ENCODE results near the gene MDM1. TPM values are rescaled to one million over a fixed set of nuclear protein-coding genes. Genes with fewer than 3 reads are reported as not detected.

The MDM1 gene
- total RNA-seq, 2 experiments from 2014 or later = 23.2 to 24.0 TPM

DNA sequence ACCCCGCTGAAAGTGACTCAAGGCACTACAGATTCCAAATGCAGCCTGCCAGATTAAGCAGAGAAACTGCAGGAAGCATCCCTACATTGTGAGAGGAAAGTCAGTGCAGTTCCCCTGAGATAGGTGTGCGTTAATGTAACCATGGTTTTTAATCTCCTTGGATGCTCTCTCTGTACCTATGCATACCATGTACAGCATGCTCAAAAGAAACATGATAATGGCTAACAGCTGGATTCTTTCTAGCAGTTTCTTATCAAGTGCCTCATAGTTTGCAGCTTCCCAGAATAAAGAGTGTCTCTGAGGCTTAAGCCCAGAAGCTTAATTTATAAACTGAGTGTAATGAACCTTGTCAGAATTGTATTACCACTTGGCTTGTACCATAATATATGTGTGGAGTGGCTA lies 17.1 kb upstream of the MDM1 start:
- DNase-seq (no peak), ATAC-seq (ENCODE audit: low read depth) (no peak)
- peaks cover 4% of the 10 kb centered on the region for H3K36me3 Mint-ChIP-seq
- H3K27ac Mint-ChIP-seq = no peak overlapping the region
- H3K4me3 Mint-ChIP-seq = no peak overlapping the region
- H3K9me3 Mint-ChIP-seq = peaks cover 6% of the 10 kb centered on the region
- POLR2A ChIA-PET = no interaction called here
- peaks cover 6% of the 10 kb centered on the region for H3K27me3 Mint-ChIP-seq
- H3K4me1 Mint-ChIP-seq = peaks cover 18% of the 10 kb centered on the region

DNA sequence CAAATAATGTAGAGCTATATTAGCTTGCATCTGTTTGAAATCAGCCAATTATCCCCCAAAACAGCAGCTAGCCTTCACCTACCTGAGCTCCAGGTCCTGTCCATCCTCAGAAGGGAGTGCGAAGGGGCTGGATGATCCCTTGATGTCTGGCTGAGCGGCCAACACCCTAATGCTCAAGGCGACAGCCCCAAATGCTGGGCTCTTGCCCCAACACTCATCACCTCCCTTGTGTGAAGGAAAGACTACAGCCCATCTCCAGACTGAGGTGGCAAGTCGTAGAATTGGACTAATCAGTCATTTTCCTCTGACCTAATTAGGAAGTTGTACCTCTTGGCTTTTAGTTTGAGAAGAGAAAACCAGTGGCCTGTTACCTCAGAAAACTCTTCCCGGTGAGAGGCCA lies 16.3 kb upstream of the MDM1 start:
- ATAC-seq (ENCODE audit: low read depth) (no peak), DNase-seq (no peak)
- POLR2A ChIA-PET = no interaction called here

GRCh38 chr12:68345763-68346162 lies 13.6 kb upstream of the MDM1 start:
- ATAC-seq (ENCODE audit: low read depth) (peak; percentile 66), DNase-seq (no peak)
- Mint-ChIP-seq H3K4me3 (peak overlapping the region; percentile 14), H3K36me3 (peaks cover 4% of the 10 kb centered on the region), H3K9me3 (peaks cover 6% of the 10 kb centered on the region), H3K4me1 (peaks cover 21% of the 10 kb centered on the region), H3K27me3 (peaks cover 14% of the 10 kb centered on the region), H3K27ac (peak overlapping the region; percentile 82)
- POLR2A ChIA-PET = interaction anchor here (0.7 kb wide), 1 partner anchor 9 kb away, joined by 3 read pairs; no protein-coding TSS in a partner anchor

More for the DNA sequence above, 16.3 kb upstream of the MDM1 start:
- Mint-ChIP-seq H3K27me3 (peaks cover 6% of the 10 kb centered on the region), H3K9me3 (peaks cover 6% of the 10 kb centered on the region), H3K4me3 (no peak overlapping the region), H3K27ac (no peak overlapping the region), H3K4me1 (peaks cover 18% of the 10 kb centered on the region), H3K36me3 (peaks cover 4% of the 10 kb centered on the region)

GRCh38 chr12:68344126-68344525 lies 12.0 kb upstream of the MDM1 start:
- Mint-ChIP-seq H3K9me3 (peaks cover 6% of the 10 kb centered on the region), H3K4me1 (peaks cover 21% of the 10 kb centered on the region), H3K36me3 (peaks cover 4% of the 10 kb centered on the region), H3K27ac (no peak overlapping the region), H3K27me3 (peaks cover 15% of the 10 kb centered on the region), H3K4me3 (no peak overlapping the region)
- POLR2A ChIA-PET = no interaction called here
- ATAC-seq (ENCODE audit: low read depth) (no peak), DNase-seq (no peak)

- DNase-seq = no peak
- Mint-ChIP-seq H3K27me3 (peaks cover 16% of the 10 kb centered on the region), H3K36me3 (peaks cover 4% of the 10 kb centered on the region), H3K27ac (no peak overlapping the region), H3K9me3 (peaks cover 6% of the 10 kb centered on the region), H3K4me1 (peaks cover 21% of the 10 kb centered on the region), H3K4me3 (no peak overlapping the region)
- ATAC-seq (ENCODE audit: low read depth) = no peak
- POLR2A ChIA-PET = no interaction called here
Observed at GRCh38 chr12:68342966-68343365, 10.8 kb upstream of the MDM1 start.

DNA sequence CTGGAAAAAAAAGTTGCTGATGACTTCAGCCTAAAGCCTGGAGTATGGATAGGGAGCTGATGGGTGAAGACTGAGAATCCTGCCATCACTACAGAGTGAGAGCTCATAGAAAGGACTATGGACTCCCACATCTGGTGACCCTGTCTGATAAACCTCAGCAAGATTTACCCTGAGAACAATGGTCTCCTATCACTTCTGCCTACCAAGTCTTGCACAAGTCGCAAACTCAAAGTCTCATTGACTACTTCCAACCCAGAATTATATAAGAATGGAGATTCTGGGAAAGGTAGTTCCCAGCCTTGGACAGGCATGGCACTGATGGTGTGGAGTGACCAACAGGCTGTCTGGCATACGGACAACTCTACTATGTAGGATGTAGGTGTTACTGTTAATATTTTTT lies 9.7 kb upstream of the MDM1 start:
- peaks cover 4% of the 10 kb centered on the region for H3K36me3 Mint-ChIP-seq
- peaks cover 4% of the 10 kb centered on the region for H3K9me3 Mint-ChIP-seq

GRCh38 chr12:68340404-68341270 lies 8.5 kb upstream of the MDM1 start:
- POLR2A ChIA-PET = no interaction called here
- Mint-ChIP-seq H3K36me3 (peaks cover 1% of the 10 kb centered on the region), H3K4me3 (no peak overlapping the region), H3K27me3 (peaks cover 17% of the 10 kb centered on the region), H3K4me1 (peaks cover 8% of the 10 kb centered on the region), H3K9me3 (peaks cover 1% of the 10 kb centered on the region), H3K27ac (no peak overlapping the region)
- ATAC-seq (ENCODE audit: low read depth) (no peak), DNase-seq (no peak)

More for the DNA sequence above, 9.7 kb upstream of the MDM1 start:
- H3K4me3 Mint-ChIP-seq = no peak overlapping the region
- ATAC-seq (ENCODE audit: low read depth) (no peak), DNase-seq (no peak)
- H3K4me1 Mint-ChIP-seq = peaks cover 19% of the 10 kb centered on the region
- H3K27ac Mint-ChIP-seq = no peak overlapping the region
- POLR2A ChIA-PET = no interaction called here
- H3K27me3 Mint-ChIP-seq = peaks cover 16% of the 10 kb centered on the region

DNA sequence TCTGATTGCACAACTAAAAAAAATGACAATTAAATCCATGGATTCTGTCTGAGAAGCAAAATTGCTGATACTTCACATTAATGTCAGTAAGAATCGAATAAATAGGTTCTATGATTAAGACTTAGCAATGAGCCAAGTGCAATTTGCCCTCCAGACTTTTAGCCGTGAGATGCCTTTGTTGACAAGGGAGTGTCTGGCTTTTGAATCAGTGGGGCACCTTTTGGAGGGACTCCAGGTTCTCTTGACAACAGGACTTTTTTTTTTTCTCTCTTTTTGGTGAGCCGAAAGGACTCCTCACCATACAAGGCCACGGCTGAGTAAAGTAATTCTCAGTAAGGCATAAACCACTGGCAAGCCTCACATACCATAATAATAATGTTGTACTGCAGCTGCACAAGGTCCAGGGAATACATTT lies 4.7 kb upstream of the MDM1 start:
- H3K27me3 Mint-ChIP-seq = peaks cover 19% of the 10 kb centered on the region
- DNase-seq (no peak), ATAC-seq (ENCODE audit: low read depth) (no peak)
- H3K4me1 Mint-ChIP-seq = peaks cover 19% of the 10 kb centered on the region
- H3K36me3 Mint-ChIP-seq = no peaks in the 10 kb centered on the region
- H3K4me3 Mint-ChIP-seq = no peak overlapping the region
- no peak overlapping the region for H3K27ac Mint-ChIP-seq
- POLR2A ChIA-PET = interaction anchor here (0.8 kb wide), 1 partner anchor 8 kb away, joined by 3 read pairs; no protein-coding TSS in a partner anchor
- H3K9me3 Mint-ChIP-seq = no peaks in the 10 kb centered on the region

- POLR2A ChIA-PET = interaction anchor here (1.0 kb wide), 1 partner anchor 20 kb away, joined by 3 read pairs; no protein-coding TSS in a partner anchor
- no peaks in the 10 kb centered on the region for H3K9me3 Mint-ChIP-seq
Observed at GRCh38 chr12:68335462-68335861, 3.3 kb upstream of the MDM1 start.

GRCh38 chr12:68334132-68334531 lies 2.0 kb upstream of the MDM1 start:
- POLR2A ChIA-PET = no interaction called here
- Mint-ChIP-seq H3K4me1 (peaks cover 29% of the 10 kb centered on the region), H3K9me3 (no peaks in the 10 kb centered on the region), H3K4me3 (peak overlapping the region; percentile 21), H3K27me3 (peaks cover 17% of the 10 kb centered on the region), H3K36me3 (peaks cover 3% of the 10 kb centered on the region), H3K27ac (peak overlapping the region; percentile 10)
- DNase-seq (no peak), ATAC-seq (ENCODE audit: low read depth) (no peak)

More at GRCh38 chr12:68335462-68335861, 3.3 kb upstream of the MDM1 start:
- Mint-ChIP-seq H3K4me1 (peaks cover 24% of the 10 kb centered on the region), H3K27ac (no peak overlapping the region), H3K4me3 (no peak overlapping the region), H3K36me3 (no peaks in the 10 kb centered on the region), H3K27me3 (peaks cover 19% of the 10 kb centered on the region)
- no peak for DNase-seq
- no peak for ATAC-seq (ENCODE audit: low read depth)

DNA sequence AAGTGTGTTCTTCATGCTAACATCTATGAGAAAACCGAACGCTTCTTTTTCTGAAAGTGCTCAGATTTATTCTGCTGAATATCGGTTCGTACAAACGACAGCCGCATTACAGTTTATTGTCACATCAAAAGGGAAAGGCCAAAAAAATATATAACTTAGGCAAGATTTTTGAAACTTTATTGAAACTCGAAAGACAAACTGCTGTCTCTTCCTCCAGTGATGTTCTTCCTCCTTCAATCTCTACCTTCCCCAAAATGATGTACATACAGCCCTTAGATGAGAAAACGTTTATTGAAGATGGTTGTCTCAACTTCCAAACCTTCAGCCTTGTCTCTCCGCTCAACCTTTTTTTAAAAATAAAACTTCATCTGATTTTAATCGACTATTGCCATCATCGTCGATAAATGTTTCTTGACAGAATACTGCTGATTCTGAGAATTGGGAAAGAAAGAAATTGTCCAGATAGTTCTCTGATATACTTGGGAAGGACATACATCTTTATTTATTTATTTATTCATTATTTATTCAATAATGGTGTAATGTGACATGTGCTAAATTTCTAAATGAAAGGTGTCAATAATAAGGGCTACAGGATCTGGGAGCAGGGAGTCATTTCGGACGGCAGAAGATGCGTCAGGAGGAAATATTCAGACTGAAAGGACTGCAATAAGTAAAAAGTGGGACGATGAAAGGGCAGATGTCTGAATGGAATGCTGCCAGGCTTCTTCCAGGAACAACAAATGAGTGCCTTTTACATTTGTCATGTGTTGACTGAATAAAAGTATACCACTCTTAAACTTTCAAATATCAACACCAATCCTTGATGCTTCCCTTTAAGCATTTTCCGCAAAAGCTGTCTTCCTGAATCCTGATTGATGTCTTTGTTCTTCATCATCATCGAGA lies 817 bp upstream of the MDM1 start:
- peaks cover 8% of the 10 kb centered on the region for H3K36me3 Mint-ChIP-seq
- peak overlapping the region; percentile 78 for H3K27ac Mint-ChIP-seq
- peaks cover 16% of the 10 kb centered on the region for H3K27me3 Mint-ChIP-seq
- no peaks in the 10 kb centered on the region for H3K9me3 Mint-ChIP-seq
- ATAC-seq (ENCODE audit: low read depth) (no peak), DNase-seq (no peak)
- POLR2A ChIA-PET = interaction anchor here (1.0 to 1.6 kb wide), 5 partner anchors 17 to 278 kb away, joined by 3 to 4 read pairs (median 3); partner anchors contain the start of gene RAP1B
- peaks cover 33% of the 10 kb centered on the region for H3K4me1 Mint-ChIP-seq
- peak overlapping the region; percentile 91 for H3K4me3 Mint-ChIP-seq

GRCh38 chr12:68331500-68331868 lies 678 bp downstream of the MDM1 start:
- peaks cover 10% of the 10 kb centered on the region for H3K36me3 Mint-ChIP-seq
- peak overlapping the region; percentile 10 for H3K27ac Mint-ChIP-seq
- no peak for ATAC-seq (ENCODE audit: low read depth)
- H3K27me3 Mint-ChIP-seq = peaks cover 15% of the 10 kb centered on the region
- H3K4me1 Mint-ChIP-seq = peaks cover 36% of the 10 kb centered on the region
- POLR2A ChIA-PET = interaction anchor here (0.6 to 1.6 kb wide), 9 partner anchors 19 to 476 kb away, joined by 3 to 4 read pairs (median 3); partner anchors contain the start of genes MDM2 and RAP1B
- DNase-seq = no peak
- H3K9me3 Mint-ChIP-seq = no peaks in the 10 kb centered on the region
- H3K4me3 Mint-ChIP-seq = peak overlapping the region; percentile 91

DNA sequence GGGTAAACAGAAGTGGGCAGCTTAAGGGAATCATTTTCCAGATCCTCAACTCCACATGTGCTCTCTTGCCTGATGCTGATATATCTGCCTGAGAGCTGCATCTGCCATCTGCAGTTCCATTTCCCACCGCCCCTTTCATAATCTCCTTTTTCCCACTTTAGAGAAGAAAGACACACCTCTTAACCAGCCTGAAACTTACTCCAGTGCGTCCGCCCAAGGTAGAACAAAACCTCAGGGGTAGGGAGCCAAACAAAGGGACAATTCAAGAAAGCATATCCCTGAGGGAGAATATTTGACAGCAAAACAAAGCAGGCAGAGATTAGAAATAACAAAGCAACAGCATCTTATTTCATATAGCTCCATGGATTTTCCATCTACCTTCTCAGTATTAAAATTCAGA lies 4.3 kb downstream of the MDM1 start:
- no peak overlapping the region for H3K27ac Mint-ChIP-seq
- POLR2A ChIA-PET = no interaction called here
- no peak for DNase-seq
- peaks cover 12% of the 10 kb centered on the region for H3K36me3 Mint-ChIP-seq
- peaks cover 23% of the 10 kb centered on the region for H3K4me1 Mint-ChIP-seq
- no peaks in the 10 kb centered on the region for H3K9me3 Mint-ChIP-seq
- no peaks in the 10 kb centered on the region for H3K27me3 Mint-ChIP-seq
- H3K4me3 Mint-ChIP-seq = no peak overlapping the region
- ATAC-seq (ENCODE audit: low read depth) = no peak
